Nephron (organoid): ENCODE measurements around the gene SPATA16.

Experiments
- H3K27ac Mint-ChIP-seq, 3 experiments: 2 replicates each; pipeline ENCODE4 v1.8.0; 2020; ENCODE audit warnings: mixed read lengths in 3 of 3, mild to moderate bottlenecking in 2 of 3, moderate library complexity in 1 of 3
- H3K27me3 Mint-ChIP-seq: 2 replicates; pipeline ENCODE4 v1.8.0; 2021; ENCODE audit warnings: low read depth, mild to moderate bottlenecking, moderate library complexity, mixed read lengths
- H3K36me3 Mint-ChIP-seq: 2 replicates; pipeline ENCODE4 v1.8.0; 2020; ENCODE audit warnings: low read depth, mixed read lengths
- H3K4me1 Mint-ChIP-seq: 2 replicates; pipeline ENCODE4 v1.8.0; 2020; ENCODE audit warnings: mixed read lengths
- H3K4me3 Mint-ChIP-seq, 3 experiments: 2 replicates each; pipeline ENCODE4 v1.8.0; 2020; ENCODE audit warnings: mild to moderate bottlenecking in 3 of 3, mixed read lengths in 3 of 3, moderate library complexity in 2 of 3
- H3K9me3 Mint-ChIP-seq: 2 replicates; pipeline ENCODE4 v1.8.0; 2020; ENCODE audit warnings: mixed read lengths
- CTCF ChIP-seq, 3 experiments: fragments of 200-600 bp; sonication (generic); IDR thresholded peaks; one replicate each; pipeline ENCODE4 v1.5.0; 2021; ENCODE audit warnings: antibody characterized with exemption in 3 of 3; ENCODE audit not compliant: unreplicated experiment in 3 of 3

Gene SPATA16

GRCh38 chr3:172853921-172854666 is 286.9 kb downstream of the SPATA16 start:
- TF ChIP-seq CTCF (IDR thresholded peaks at IDR 0.05; ENCODE audit: unreplicated experiment in 3 of 3), result no peak
- no peaks in the 10 kb centered on the region for H3K36me3 Mint-ChIP-seq
- no peaks in the 10 kb centered on the region for H3K27me3 Mint-ChIP-seq
- no peak overlapping the region for H3K4me3 Mint-ChIP-seq
- peaks cover 2% of the 10 kb centered on the region for H3K4me1 Mint-ChIP-seq
- no peak overlapping the region for H3K27ac Mint-ChIP-seq
- no peaks in the 10 kb centered on the region for H3K9me3 Mint-ChIP-seq

GRCh38 chr3:172853005-172853404 is 288.0 kb downstream of the SPATA16 start:
- TF ChIP-seq CTCF (IDR thresholded peaks at IDR 0.05; ENCODE audit: unreplicated experiment in 3 of 3), result no peak
- H3K9me3 Mint-ChIP-seq, result no peaks in the 10 kb centered on the region
- H3K4me3 Mint-ChIP-seq, result no peak overlapping the region
- H3K36me3 Mint-ChIP-seq, result no peaks in the 10 kb centered on the region
- H3K4me1 Mint-ChIP-seq, result peaks cover 6% of the 10 kb centered on the region
- no peaks in the 10 kb centered on the region for H3K27me3 Mint-ChIP-seq
- H3K27ac Mint-ChIP-seq, result no peak overlapping the region

DNA sequence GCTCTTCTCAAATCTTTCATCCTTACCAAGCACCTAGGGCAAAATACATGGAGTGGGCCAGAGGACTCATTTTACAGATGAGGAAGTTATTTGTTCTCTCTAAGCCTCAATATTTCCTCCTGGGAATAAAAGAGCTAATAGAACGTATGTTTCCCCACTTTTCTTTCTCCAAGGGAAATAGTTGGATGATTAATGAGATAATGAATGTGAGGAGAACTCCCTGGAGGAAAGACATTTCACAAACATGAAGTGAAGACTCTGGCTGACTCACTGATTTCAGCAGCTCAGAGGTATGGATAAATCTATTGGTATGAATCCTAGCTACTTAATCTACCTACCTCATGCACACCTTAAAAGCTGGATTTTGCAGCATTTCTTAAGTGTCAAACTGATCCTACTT is 292.1 kb downstream of the SPATA16 start:
- peaks cover 11% of the 10 kb centered on the region for H3K4me1 Mint-ChIP-seq
- H3K27me3 Mint-ChIP-seq, result no peaks in the 10 kb centered on the region
- no peak overlapping the region for H3K4me3 Mint-ChIP-seq
- no peaks in the 10 kb centered on the region for H3K36me3 Mint-ChIP-seq
- H3K27ac Mint-ChIP-seq, result no peak overlapping the region
- TF ChIP-seq CTCF (IDR thresholded peaks at IDR 0.05; ENCODE audit: unreplicated experiment in 3 of 3), result no peak
- H3K9me3 Mint-ChIP-seq, result no peaks in the 10 kb centered on the region

DNA sequence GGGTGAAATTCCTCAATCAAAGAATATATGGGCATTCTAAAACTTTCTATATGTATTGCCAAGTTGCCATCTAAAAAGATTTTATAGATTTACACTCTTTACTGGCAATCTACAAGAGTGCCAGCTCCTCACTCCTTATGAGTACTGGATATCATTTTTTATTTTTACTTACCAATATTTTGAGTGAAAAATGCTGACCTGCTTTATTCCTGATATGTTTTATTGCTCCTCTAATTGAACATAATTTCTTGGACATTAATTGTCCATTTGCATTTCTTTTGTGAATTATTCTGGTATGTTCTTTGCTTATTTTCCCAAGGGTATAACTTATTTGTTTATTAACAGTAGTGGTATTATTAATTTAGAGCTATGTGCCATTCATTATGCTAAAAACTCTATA is 293.7 kb downstream of the SPATA16 start:
- H3K27me3 Mint-ChIP-seq, result no peaks in the 10 kb centered on the region
- H3K9me3 Mint-ChIP-seq, result no peaks in the 10 kb centered on the region
- H3K27ac Mint-ChIP-seq, result no peak overlapping the region
- TF ChIP-seq CTCF (IDR thresholded peaks at IDR 0.05; ENCODE audit: unreplicated experiment in 3 of 3), result no peak
- no peaks in the 10 kb centered on the region for H3K36me3 Mint-ChIP-seq
- H3K4me3 Mint-ChIP-seq, result no peak overlapping the region
- peaks cover 11% of the 10 kb centered on the region for H3K4me1 Mint-ChIP-seq

- Mint-ChIP-seq H3K36me3 (no peaks in the 10 kb centered on the region), H3K27me3 (no peaks in the 10 kb centered on the region), H3K4me1 (peaks cover 11% of the 10 kb centered on the region), H3K4me3 (no peak overlapping the region), H3K9me3 (no peaks in the 10 kb centered on the region), H3K27ac (no peak overlapping the region)
- TF ChIP-seq CTCF (IDR thresholded peaks at IDR 0.05; ENCODE audit: unreplicated experiment in 3 of 3), result no peak
Observed at GRCh38 chr3:172846706-172847105, 294.3 kb downstream of the SPATA16 start.

- Mint-ChIP-seq H3K4me1 (peaks cover 11% of the 10 kb centered on the region), H3K27me3 (no peaks in the 10 kb centered on the region), H3K4me3 (no peak overlapping the region), H3K36me3 (no peaks in the 10 kb centered on the region), H3K27ac (peak overlapping the region in 1 of 3 experiments; percentile 6), H3K9me3 (no peaks in the 10 kb centered on the region)
- TF ChIP-seq CTCF (IDR thresholded peaks at IDR 0.05; ENCODE audit: unreplicated experiment in 3 of 3), result no peak
Observed at GRCh38 chr3:172846103-172846561, 294.9 kb downstream of the SPATA16 start.
